ENCODE results near the gene GPR85.
A peak's percentile ranks its signal among the peaks of the same experiment; 100 is the strongest.
"Not testable (repeated sequence)": the region's sequence is repeated elsewhere in the genome, so short reads cannot be mapped to it uniquely, and the experiment has no call there.

Gene GPR85

GRCh38 chr7:113086431-113086888 is at the start of gene GPR85:
Gene GPR85, minus strand, starts transcription at chr7:113086827. Its CDS starts 2,106 bp downstream, at chr7:113084721.
- peak; percentile 20 for DNase-seq

GRCh38 chr7:113134025-113134424 is 47.4 kb upstream of the GPR85 start:
- DNase-seq: no peak

- no peak for DNase-seq
These were observed 44.7 kb upstream of the GPR85 start for GRCh38 chr7:113131367-113131766.

GRCh38 chr7:113128031-113128430 is 41.4 kb upstream of the GPR85 start:
- DNase-seq: no peak

- DNase-seq: no peak
These were observed 39.1 kb upstream of the GPR85 start for GRCh38 chr7:113125728-113126127.

GRCh38 chr7:113122744-113123143 is 36.1 kb upstream of the GPR85 start:
- no peak for DNase-seq

GRCh38 chr7:113120647-113121046 is 34.0 kb upstream of the GPR85 start:
- DNase-seq: no peak

GRCh38 chr7:113119429-113119828 is 32.8 kb upstream of the GPR85 start:
- no peak for DNase-seq

GRCh38 chr7:113118074-113118959 is 31.7 kb upstream of the GPR85 start, which contains the start of gene SMIM30:
Gene SMIM30, minus strand, starts transcription at chr7:113118554. Its CDS starts 976 bp downstream, at chr7:113117578.
- peak; percentile 82 for DNase-seq

- not testable (repeated sequence) for DNase-seq
These were observed 30.7 kb upstream of the GPR85 start for GRCh38 chr7:113117374-113117774.

- DNase-seq: no peak
These were observed 27.3 kb upstream of the GPR85 start for GRCh38 chr7:113113912-113114311.

GRCh38 chr7:113109718-113110117 is 23.1 kb upstream of the GPR85 start:
- DNase-seq: no peak

GRCh38 chr7:113100121-113100603 is 13.5 kb upstream of the GPR85 start:
- DNase-seq: no peak

- no peak for DNase-seq
These were observed 12.8 kb upstream of the GPR85 start for GRCh38 chr7:113099284-113099919.

GRCh38 chr7:113094517-113095249 is 8.1 kb upstream of the GPR85 start:
- DNase-seq: no peak

- no peak for DNase-seq
These were observed 6.9 kb upstream of the GPR85 start for GRCh38 chr7:113093561-113093960.

- DNase-seq: no peak
These were observed 6.1 kb upstream of the GPR85 start for GRCh38 chr7:113092762-113093161.

GRCh38 chr7:113087071-113087998 is 708 bp upstream of the GPR85 start:
- DNase-seq: peak; percentile 53

- DNase-seq: no peak
These were observed 741 bp downstream of the GPR85 start for GRCh38 chr7:113085781-113086390.

GRCh38 chr7:113084496-113085172 is 2.0 kb downstream of the GPR85 start:
- no peak for DNase-seq

Data from NCI-H446 treated with DMSO at 0.1 percent for 48 hours (cell line).